Mesenchymal stem cell (in vitro differentiated cells and primary cell): ENCODE measurements around the gene PHIP.

Experiments
- DNase-seq: peaks from one replicate; pipeline ENCODE4 v3.0.0-alpha.2; 2013
- H2AFZ ChIP-seq: one replicate; pipeline ENCODE4 v1.6.1; 2013; ENCODE audit warnings: low read depth, mild to moderate bottlenecking, control low read depth, inconsistent platforms, low read length, moderate library complexity
- H2AK5ac ChIP-seq: 2 replicates; pipeline ENCODE4 v1.6.1; 2013; ENCODE audit warnings: low read length, moderate library complexity, mild to moderate bottlenecking, inconsistent platforms; ENCODE audit not compliant: severe bottlenecking
- H2BK120ac ChIP-seq: one replicate; pipeline ENCODE4 v1.6.1; 2013; ENCODE audit warnings: low read depth, mild to moderate bottlenecking, inconsistent platforms, low read length, moderate library complexity
- H2BK12ac ChIP-seq, 2 experiments: one replicate each; pipeline ENCODE4 v1.6.1; 2013; ENCODE audit warnings: inconsistent platforms in 2 of 2, low read length in 2 of 2, mild to moderate bottlenecking in 2 of 2, moderate library complexity in 2 of 2, control low read depth in 1 of 2
- H2BK15ac ChIP-seq: one replicate; pipeline ENCODE4 v1.6.1; 2013; ENCODE audit warnings: mild to moderate bottlenecking, low read depth, inconsistent platforms; ENCODE audit not compliant: poor library complexity, severe bottlenecking
- H2BK5ac ChIP-seq: 2 replicates; pipeline ENCODE4 v1.6.1; 2013; ENCODE audit warnings: low read depth, mild to moderate bottlenecking, low read length, control low read depth, inconsistent platforms; ENCODE audit not compliant: poor library complexity, severe bottlenecking
- H3K14ac ChIP-seq, 2 experiments: one replicate each; pipeline ENCODE4 v1.6.1; 2013; ENCODE audit warnings: inconsistent platforms in 2 of 2, low read length in 2 of 2, control low read depth in 1 of 2, mild to moderate bottlenecking in 1 of 2, moderate library complexity in 1 of 2
- H3K18ac ChIP-seq, 2 experiments: one replicate each; pipeline ENCODE4 v1.6.1; 2013; ENCODE audit warnings: inconsistent platforms in 2 of 2, low read length in 2 of 2, control low read depth in 1 of 2, low read depth in 1 of 2, mild to moderate bottlenecking in 1 of 2
- H3K23ac ChIP-seq, 2 experiments: one replicate each; pipeline ENCODE4 v1.6.1; 2013; ENCODE audit warnings: inconsistent platforms in 2 of 2, low read length in 2 of 2, mild to moderate bottlenecking in 2 of 2, moderate library complexity in 2 of 2, control low read depth in 1 of 2
- H3K27ac ChIP-seq: 2 replicates; pipeline ENCODE4 v1.5.1; 2013; ENCODE audit warnings: mild to moderate bottlenecking, moderate library complexity, low read length, control low read depth, inconsistent platforms; ENCODE audit not compliant: poor library complexity, severe bottlenecking
- H3K27me3 ChIP-seq, 2 experiments: 2 replicates each; pipeline versions ENCODE4 v1.6.1 to v1.7.0; 2013; ENCODE audit warnings: low read length in 2 of 2, mild to moderate bottlenecking in 2 of 2, moderate library complexity in 2 of 2, control low read depth in 1 of 2, inconsistent platforms in 1 of 2; ENCODE audit not compliant: control insufficient read depth in 1 of 2, insufficient read depth in 1 of 2
- H3K36me3 ChIP-seq, 2 experiments: 2 replicates each; pipeline versions ENCODE4 v1.6.1 to v1.7.0; 2013; ENCODE audit warnings: low read length in 2 of 2, control low read depth in 1 of 2, inconsistent platforms in 1 of 2, low read depth in 1 of 2, mild to moderate bottlenecking in 1 of 2; ENCODE audit not compliant: insufficient read depth in 2 of 2, control insufficient read depth in 1 of 2
- H3K4ac ChIP-seq, 2 experiments: one replicate each; pipeline ENCODE4 v1.6.1; 2013; ENCODE audit warnings: inconsistent platforms in 2 of 2, low read length in 2 of 2, mild to moderate bottlenecking in 2 of 2, moderate library complexity in 2 of 2, control low read depth in 1 of 2, low read depth in 1 of 2
- H3K4me1 ChIP-seq: 2 replicates; pipeline ENCODE4 v1.6.1; 2013; ENCODE audit warnings: low read depth, low read length, control low read depth; ENCODE audit not compliant: control insufficient read depth, insufficient read depth
- H3K4me2 ChIP-seq: 2 replicates; pipeline ENCODE4 v1.6.1; 2013; ENCODE audit warnings: low read length, mild to moderate bottlenecking, inconsistent platforms; ENCODE audit not compliant: poor library complexity, severe bottlenecking
- H3K4me3 ChIP-seq, 2 experiments: 2 replicates each; pipeline versions ENCODE4 v1.5.1 to v1.7.0; 2013; ENCODE audit warnings: low read length in 2 of 2, mild to moderate bottlenecking in 2 of 2, control low read depth in 1 of 2, low read depth in 1 of 2; ENCODE audit not compliant: insufficient read depth in 1 of 2
- H3K79me1 ChIP-seq: replicated peaks from 2 replicates; pipeline ENCODE4 v1.6.1; 2013; ENCODE audit warnings: mild to moderate bottlenecking, control low read depth, low read length, inconsistent platforms; ENCODE audit not compliant: poor library complexity, severe bottlenecking
- H3K9ac ChIP-seq: 2 replicates; pipeline ENCODE4 v1.7.0; 2013; ENCODE audit warnings: mild to moderate bottlenecking, low read length, moderate library complexity
- H3K9me3 ChIP-seq: 2 replicates; pipeline ENCODE4 v1.7.0; 2013; ENCODE audit warnings: mild to moderate bottlenecking, low read length; ENCODE audit not compliant: control insufficient read depth
- H4K8ac ChIP-seq: one replicate; pipeline ENCODE4 v1.6.1; 2013; ENCODE audit warnings: inconsistent platforms, mild to moderate bottlenecking, low read length, moderate library complexity
- H4K91ac ChIP-seq: one replicate; pipeline ENCODE4 v1.6.1; 2013; ENCODE audit warnings: mild to moderate bottlenecking, low read length, inconsistent platforms
- WGBS: methylation state at CpG from one replicate; pipeline ENCODE4 v1.1.7; 2013; ENCODE audit warnings: mixed read lengths; 5-methylcytosine and 5-hydroxymethylcytosine counted together

PHIP gene

DNA sequence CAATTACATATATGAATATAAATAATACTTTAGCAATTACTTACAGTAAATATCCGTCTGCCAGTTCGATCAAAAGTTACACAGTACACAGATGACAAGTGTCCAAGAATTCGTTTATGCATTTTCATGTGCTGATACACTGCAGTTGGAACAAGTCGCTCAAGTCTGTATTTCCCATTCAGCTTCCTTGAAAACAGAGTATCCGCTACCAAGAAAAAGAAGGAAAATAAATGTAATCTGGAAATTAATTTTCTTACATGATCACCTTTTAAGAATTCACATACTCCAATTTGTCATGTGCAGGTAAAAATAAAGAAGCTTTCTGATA is 35.3 kb downstream of the PHIP start:
- no peak for DNase-seq

DNA sequence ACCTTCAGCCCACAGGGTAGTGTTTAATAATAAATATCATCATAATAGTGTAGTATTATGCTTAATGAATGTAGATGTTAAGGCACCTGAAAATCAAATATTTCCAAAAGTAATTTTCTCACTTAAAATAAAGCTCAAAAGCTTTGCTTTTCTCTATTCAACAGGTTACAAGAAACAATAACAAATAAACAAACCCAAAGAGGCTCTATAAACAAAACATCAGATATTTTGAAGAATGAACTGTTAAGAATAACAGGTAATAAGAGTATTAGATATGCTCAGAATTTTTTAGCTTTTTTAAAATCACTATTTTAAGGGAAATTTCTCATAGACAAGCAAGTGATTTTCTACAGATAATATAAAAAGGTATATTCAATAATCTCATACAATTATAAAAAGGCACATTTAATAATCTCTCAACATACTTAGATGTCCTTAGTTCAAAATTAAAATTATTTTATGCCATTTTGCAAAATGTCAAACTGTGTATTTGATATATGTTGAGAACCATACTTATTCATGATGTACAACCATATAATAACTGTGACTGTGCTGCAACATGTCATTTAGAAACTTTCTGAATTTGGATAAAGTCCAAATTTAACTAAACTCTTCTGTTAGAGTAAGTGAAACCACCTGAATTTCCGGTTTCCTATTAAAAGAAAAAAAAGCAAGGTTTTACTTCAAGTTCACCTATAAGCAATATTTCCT is 35.8 kb downstream of the PHIP start:
- H3K79me1 ChIP-seq = peaks cover 4% of the 10 kb centered on the region
- no peak overlapping the region for H2BK15ac ChIP-seq
- no peaks in the 10 kb centered on the region for H3K4me1 ChIP-seq
- H3K4me3 ChIP-seq = no peak overlapping the region
- H3K14ac ChIP-seq = no peak overlapping the region
- H3K9me3 ChIP-seq = no peaks in the 10 kb centered on the region
- no peak overlapping the region for H3K4me2 ChIP-seq
- no peak overlapping the region for H3K23ac ChIP-seq
- H4K8ac ChIP-seq = no peak overlapping the region
- H2BK12ac ChIP-seq = no peak overlapping the region
- no peak overlapping the region for H2BK5ac ChIP-seq
- no peak overlapping the region for H3K27ac ChIP-seq
- no peak overlapping the region for H2AFZ ChIP-seq
- H3K36me3 ChIP-seq = peaks cover 3 to 67% of the 10 kb centered on the region in 2 experiments
- no peak overlapping the region for H2BK120ac ChIP-seq
- H2AK5ac ChIP-seq = no peak overlapping the region
- no peak overlapping the region for H4K91ac ChIP-seq
- no peak for DNase-seq
- H3K9ac ChIP-seq = no peak overlapping the region
- H3K4ac ChIP-seq = no peak overlapping the region
- H3K27me3 ChIP-seq = no peaks in the 10 kb centered on the region
- no CpG with 5 or more reads among the region's 1 CpG for WGBS
- no peak overlapping the region for H3K18ac ChIP-seq

More for the DNA sequence above, 35.3 kb downstream of the PHIP start:
- H2BK120ac ChIP-seq = no peak overlapping the region
- no peaks in the 10 kb centered on the region for H3K27me3 ChIP-seq
- no peak overlapping the region for H3K4ac ChIP-seq
- H3K23ac ChIP-seq = no peak overlapping the region
- H4K8ac ChIP-seq = no peak overlapping the region
- no peaks in the 10 kb centered on the region for H3K9me3 ChIP-seq
- no peak overlapping the region for H3K27ac ChIP-seq
- H2BK15ac ChIP-seq = no peak overlapping the region
- no peak overlapping the region for H4K91ac ChIP-seq
- no peak overlapping the region for H2AFZ ChIP-seq
- peaks cover 3% of the 10 kb centered on the region for H3K79me1 ChIP-seq
- peaks cover 3 to 67% of the 10 kb centered on the region in 2 experiments for H3K36me3 ChIP-seq
- no peak overlapping the region for H3K4me3 ChIP-seq
- H2BK5ac ChIP-seq = no peak overlapping the region
- H3K4me1 ChIP-seq = no peaks in the 10 kb centered on the region
- 96% methylated on average over 3 of the region's 5 CpGs for WGBS
- H3K14ac ChIP-seq = no peak overlapping the region
- H3K18ac ChIP-seq = no peak overlapping the region
- no peak overlapping the region for H3K4me2 ChIP-seq
- no peak overlapping the region for H2BK12ac ChIP-seq
- no peak overlapping the region for H2AK5ac ChIP-seq
- no peak overlapping the region for H3K9ac ChIP-seq

DNA sequence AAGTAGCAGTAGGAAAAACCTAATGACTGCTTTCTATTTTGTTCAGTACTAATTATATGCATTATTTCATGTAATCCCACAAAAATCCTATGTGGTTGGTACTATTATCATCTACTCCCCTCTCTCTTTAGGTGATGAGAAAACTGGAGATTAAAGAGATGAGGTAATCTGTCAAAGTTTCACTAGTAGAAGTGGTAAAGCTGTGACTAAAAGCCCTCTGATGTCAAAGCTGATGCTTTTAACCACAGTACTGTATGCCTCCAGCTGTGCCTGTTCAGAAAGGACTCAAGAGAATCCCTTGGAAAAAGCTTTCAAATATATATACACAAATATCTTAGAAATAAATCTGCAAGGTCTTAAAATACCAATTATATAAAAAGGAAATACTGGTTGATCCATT is 38.0 kb downstream of the PHIP start:
- H2BK15ac ChIP-seq = no peak overlapping the region
- H3K36me3 ChIP-seq = peaks cover 3 to 57% of the 10 kb centered on the region in 2 experiments
- no peak overlapping the region for H2AK5ac ChIP-seq
- H3K79me1 ChIP-seq = peaks cover 3% of the 10 kb centered on the region
- H3K9me3 ChIP-seq = no peaks in the 10 kb centered on the region
- DNase-seq = peak; percentile 46
- H4K8ac ChIP-seq = no peak overlapping the region
- no peak overlapping the region for H3K14ac ChIP-seq
- H4K91ac ChIP-seq = no peak overlapping the region
- H3K4me2 ChIP-seq = no peak overlapping the region
- H3K9ac ChIP-seq = no peak overlapping the region
- no peaks in the 10 kb centered on the region for H3K4me1 ChIP-seq
- H3K4ac ChIP-seq = no peak overlapping the region
- no peak overlapping the region for H2BK12ac ChIP-seq
- H2AFZ ChIP-seq = no peak overlapping the region
- H3K18ac ChIP-seq = no peak overlapping the region
- no peak overlapping the region for H2BK5ac ChIP-seq
- no peak overlapping the region for H3K27ac ChIP-seq
- H3K27me3 ChIP-seq = no peaks in the 10 kb centered on the region
- H3K4me3 ChIP-seq = no peak overlapping the region
- no peak overlapping the region for H2BK120ac ChIP-seq
- H3K23ac ChIP-seq = no peak overlapping the region

DNA sequence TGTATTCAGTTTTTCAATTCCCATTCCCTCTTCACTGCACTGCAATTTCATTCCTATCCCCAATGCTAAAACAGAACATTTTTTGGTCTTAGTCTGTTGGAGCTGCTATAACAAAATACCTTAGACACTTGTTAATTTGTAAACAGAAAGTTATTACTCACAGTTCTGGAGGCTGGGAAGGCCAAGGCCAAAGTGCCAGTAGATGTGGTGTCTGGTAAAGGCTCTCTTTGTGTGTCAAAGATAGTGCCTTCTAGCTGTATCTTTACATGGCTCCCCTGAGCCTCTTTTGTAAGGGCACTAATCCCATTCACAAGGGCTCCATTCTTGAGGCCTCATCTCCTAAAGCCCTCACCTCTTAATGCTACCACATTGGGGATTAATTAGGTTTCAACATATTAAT is 40.0 kb downstream of the PHIP start:
- Histone ChIP-seq H3K4me1 (no peaks in the 10 kb centered on the region), H3K36me3 (peaks cover 3 to 52% of the 10 kb centered on the region in 2 experiments), H2BK5ac (no peak overlapping the region), H3K9ac (no peak overlapping the region), H3K9me3 (no peaks in the 10 kb centered on the region), H2AK5ac (no peak overlapping the region), H3K4me2 (no peak overlapping the region), H4K91ac (no peak overlapping the region), H3K27me3 (no peaks in the 10 kb centered on the region), H2BK15ac (no peak overlapping the region), H3K18ac (no peak overlapping the region), H3K14ac (no peak overlapping the region), H2BK120ac (no peak overlapping the region), H3K23ac (no peak overlapping the region), H4K8ac (no peak overlapping the region), H3K27ac (no peak overlapping the region), H2AFZ (no peak overlapping the region), H3K79me1 (peaks cover 9% of the 10 kb centered on the region), H2BK12ac (no peak overlapping the region), H3K4me3 (no peak overlapping the region), H3K4ac (no peak overlapping the region)
- no peak for DNase-seq
